Posterior vena cava (tissue), 2 donors: ENCODE measurements around the gene CD200R1L. TPM values are rescaled to one million over a fixed set of nuclear protein-coding genes. Genes with fewer than 3 reads are reported as not detected.

ENCODE experiments used
- DNase-seq: peaks from one replicate; pipeline ENCODE4 v3.0.0-alpha.2; 2020; ENCODE audit warnings: low spot score
- intact Hi-C, 2 donors: fragments of 100-400 bp; cut with DNase I; formaldehyde crosslinking; loops; one replicate each; pipeline versions ENCODE4 v1.14.1 to v1.14.2; 2022 to 2023
- total RNA-seq, 2 donors: library from RNA; stranded (reverse); fragmentation: NEBNext Ultra II Directional; extraction: Animal tissue kit (Norgen Biotek cat#: 25700); gene quantifications; one replicate each; pipeline ENCODE4 v1.2.1, GENCODE V29; 2021
- donor health status: DM: yes; HTN: yes; CAD: no.
- donor health status: DM: yes; HTN: yes; CAD: no.

Gene CD200R1L
- total RNA-seq, 2 donors from 2014 or later, result not detected

DNA sequence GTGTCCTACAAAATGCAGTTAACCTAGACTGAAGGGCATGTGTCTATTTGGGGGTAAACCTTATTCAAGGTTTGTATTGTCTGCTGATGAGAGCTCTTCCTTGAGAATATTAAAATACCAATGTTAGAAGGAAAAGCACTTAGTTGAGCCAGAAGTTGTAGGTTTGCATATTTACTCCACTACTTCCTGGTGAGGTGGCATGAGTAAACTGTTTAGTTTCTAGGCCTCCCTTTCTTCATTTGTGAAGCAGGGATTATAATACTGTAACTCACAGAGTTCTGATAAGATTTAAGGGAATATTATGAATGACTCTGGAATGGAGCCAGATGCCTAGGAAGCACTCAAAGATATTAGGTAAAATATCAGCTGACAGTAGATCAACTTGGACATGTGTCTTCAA is 46.7 kb downstream of the CD200R1L start:
- intact Hi-C loops, result no loop called here
- no peak for DNase-seq

DNA sequence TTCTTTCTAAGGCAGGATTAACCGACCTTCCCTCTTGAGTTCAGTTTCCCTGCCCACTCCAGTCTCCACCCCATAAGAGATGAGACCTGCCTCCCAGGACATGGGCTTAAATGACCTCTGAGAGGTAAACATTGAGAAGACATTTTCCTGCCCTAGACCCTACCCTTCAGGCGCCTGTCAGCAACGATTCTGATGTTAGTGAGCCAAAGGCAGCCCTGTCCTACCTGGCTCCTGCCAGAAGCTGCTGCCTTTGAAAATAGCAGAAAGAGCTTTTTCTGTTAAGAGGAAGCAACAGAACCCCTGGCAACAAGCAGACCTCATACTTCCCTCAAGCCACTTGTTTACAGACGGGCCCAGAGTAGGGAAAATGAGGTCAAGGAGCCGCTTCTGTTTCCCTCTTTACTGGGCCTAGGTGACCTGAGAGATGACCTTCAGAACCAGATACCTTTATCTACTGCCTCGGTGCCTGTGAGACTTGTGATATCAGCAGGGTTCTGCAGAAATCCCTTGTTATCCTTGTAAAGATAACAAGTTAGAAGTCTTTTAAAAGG is 52.0 kb downstream of the CD200R1L start:
- intact Hi-C loops, result no loop called here
- DNase-seq, result no peak

DNA sequence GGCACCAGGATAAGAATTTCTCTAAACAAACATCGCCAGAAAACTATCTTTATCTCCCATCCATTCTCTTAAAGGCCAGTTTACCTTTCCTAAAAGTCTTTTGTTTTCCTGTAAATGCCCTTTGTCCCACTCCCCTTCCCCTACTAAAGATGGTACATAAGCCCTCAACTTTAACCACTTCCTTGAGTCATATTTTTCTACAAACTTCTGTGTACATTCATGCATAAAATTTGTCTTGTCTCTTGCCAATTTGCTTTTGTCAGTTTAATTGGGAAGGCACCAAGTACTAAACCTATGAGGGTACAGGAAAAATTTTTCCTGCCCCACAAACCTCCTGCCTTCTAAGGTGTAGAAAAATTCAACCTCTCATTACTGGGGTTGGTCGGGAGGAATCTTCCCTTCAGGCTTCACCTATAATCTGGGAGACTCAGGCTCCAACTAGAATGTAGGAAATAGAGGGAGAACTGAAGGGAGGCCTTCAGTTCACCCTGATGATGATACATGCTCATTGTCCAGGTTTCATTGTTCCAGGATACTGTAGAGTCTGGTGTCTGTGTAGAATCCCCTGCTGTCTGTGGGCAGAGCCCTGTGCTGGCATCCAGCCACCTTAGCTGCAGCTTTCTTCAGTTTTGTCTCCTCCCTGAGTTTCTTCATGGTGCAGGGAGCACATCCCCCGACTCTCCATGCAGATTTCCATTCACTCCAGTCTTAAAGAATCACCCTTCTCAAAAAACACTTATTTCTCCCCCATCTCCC is 53.2 kb downstream of the CD200R1L start:
- no peak for DNase-seq
- intact Hi-C loops, result no loop called here

DNA sequence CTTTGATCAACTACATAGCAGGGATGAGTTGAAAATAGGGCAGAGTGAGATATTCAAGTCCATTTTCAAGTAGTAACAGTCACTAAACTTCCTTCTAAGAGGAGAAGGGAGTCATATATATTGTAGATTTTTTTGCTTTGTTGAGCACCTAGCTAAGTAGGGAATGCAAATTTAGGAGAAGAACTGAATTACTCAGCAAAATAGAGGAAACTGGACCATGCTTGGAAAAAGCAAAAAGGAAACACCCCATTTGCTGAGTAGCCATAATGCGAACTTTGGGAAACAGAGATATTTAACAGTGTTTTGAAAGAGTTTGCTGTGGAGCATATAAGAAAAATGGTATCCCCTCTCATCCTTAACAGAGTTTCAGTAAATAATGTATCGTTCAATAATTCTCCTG is 54.9 kb downstream of the CD200R1L start:
- no peak for DNase-seq
- intact Hi-C loops, result no loop called here

DNA sequence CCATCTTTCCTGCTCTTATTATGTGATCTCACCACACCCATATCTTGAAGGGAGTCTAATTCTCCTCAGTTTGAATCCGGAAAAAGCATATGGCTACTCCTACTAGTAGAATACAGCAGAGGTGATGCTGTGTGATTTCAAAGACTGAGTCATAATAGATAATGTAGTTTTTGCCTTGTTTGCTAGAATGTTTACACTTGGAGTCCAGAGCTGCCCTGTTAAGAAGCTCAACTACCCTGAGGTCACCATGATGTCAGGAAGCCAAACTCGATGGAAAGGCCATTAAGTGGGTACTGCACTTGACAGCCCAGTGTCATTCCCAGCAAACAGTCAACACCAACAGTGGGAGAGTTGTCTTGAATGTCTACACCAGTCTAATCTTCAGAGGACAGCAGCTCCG is 56.9 kb downstream of the CD200R1L start:
- DNase-seq, result no peak
- intact Hi-C loops, result no loop called here

DNA sequence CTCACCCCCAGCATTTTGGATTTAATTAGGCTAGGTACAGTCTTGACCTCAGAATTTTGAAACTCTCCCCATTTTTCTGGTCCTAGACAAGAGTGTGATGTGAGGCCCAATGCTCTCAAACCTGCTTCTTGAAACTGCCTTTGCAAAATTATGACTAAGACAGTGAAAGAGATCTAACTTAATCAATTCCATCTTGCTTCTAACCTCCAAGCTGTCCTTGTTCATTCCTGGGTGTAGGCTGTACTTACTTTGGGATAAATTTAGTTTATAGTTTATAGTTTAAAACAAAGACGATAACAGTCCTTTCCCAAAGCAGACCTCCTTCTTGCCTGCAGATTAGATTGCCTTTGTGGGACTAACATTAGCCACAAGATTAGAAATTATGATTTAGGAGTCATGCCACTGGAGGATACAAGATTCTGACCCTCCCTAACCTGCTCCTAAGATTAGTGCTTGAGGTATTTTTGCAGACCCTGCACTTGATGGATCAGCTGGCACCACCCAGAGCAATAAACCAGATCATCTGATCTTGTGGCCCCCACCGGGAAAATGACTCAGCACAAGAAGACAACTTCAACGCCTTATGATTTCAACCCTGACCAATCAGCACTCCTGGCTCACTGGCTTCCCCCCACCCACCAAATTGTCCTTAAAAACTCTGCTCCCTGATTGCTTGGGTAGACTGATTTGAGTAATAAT is 59.6 kb downstream of the CD200R1L start:
- no peak for DNase-seq
- intact Hi-C loops, result no loop called here

DNA sequence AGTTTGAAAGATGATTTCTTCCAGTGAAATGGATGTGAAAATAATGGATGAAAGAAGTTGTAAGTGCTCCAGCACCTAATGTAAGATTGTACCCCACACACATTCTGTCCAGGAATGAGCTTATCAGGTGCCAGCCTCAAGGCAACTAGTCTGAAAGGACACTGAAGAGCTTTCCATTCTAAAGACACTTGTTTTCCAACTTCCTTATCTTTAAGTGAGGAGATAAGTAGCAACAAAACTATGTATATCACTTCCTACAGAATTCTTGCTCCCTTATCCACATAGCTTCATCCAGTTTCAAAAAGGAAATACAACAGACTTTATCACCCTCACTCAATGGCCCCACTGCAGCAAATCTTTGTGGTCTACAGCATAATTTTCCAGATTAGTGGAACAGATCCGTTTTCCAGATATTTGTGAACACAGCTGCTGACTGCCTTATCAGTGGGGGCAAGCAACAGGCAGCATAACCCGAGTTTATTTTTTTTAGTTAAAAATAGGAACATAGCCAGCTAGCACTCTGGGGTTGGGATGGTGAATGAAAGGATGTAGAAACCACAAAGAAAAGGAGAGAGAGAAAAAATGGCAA is 60.6 kb downstream of the CD200R1L start:
- intact Hi-C loops, result no loop called here
- DNase-seq, result no peak

DNA sequence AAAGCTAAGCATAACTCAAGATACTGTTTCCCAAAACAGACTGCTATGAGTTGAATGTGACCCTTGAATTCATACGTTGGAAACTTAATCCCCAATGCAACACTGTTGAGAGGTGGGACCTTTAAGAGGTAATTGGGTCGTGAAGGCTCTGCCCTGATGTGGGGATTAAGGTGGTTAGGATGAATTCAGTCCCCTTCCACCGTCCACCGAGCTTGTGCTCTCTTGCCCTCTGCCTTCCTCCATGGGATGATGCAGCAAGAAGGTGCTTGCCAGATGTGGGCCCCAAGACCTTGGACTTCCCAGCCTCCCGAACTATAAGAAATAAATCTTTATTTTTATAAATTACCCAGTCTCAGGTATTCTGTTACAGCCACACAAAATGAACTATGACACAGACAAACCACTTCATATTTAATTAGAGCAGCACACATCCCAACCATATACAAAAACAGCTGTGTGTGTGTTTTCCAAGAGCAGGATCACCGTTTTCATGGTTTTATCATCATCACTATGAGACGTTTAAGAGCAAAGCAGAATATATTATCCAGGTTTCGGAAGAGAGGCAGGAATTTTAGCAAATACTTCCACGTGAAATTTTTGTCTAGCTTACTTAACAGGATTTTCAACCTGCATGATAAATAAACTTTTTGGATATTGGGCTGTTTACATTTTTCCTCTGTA is 61.2 kb downstream of the CD200R1L start:
- intact Hi-C loops, result no loop called here
- no peak for DNase-seq

DNA sequence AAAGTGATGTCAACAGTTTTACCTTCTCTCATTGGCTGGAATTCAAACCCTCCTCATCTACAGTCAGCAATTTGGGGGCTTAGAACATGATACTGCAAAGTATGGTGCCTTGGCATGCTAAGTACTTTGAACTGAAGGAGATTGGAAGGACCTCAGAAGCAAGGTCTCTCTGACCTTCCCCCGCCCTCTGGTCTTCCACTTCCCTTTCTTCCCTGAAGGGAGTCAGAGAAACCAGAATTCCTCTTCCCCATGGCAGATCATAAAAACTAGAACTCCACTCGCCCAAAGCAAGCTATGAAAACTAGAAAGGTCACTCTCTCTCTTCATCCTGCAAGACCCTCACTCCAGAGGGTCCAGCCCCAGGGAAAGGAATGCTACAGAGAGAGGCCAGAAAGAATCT is 64.2 kb downstream of the CD200R1L start:
- intact Hi-C loops, result no loop called here
- no peak for DNase-seq

DNA sequence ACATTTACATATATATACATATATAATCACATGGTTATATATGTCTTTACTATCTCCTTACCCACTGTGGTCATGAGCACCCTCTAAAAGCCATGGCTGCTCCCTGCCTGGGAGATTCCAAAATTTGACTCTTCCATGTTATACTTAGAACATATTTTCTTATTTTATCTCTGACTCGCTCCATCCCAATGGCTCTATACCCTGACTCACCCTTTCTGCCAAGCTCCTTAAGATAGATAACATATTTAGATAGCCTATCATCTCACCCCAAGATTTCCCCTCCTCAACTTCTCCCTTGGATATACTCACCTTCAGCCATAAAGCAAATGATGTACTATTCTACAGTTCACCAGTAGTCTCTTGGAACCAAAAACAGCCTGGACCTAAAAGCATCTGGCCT is 65.1 kb downstream of the CD200R1L start:
- DNase-seq, result no peak
- intact Hi-C loops, result no loop called here

DNA sequence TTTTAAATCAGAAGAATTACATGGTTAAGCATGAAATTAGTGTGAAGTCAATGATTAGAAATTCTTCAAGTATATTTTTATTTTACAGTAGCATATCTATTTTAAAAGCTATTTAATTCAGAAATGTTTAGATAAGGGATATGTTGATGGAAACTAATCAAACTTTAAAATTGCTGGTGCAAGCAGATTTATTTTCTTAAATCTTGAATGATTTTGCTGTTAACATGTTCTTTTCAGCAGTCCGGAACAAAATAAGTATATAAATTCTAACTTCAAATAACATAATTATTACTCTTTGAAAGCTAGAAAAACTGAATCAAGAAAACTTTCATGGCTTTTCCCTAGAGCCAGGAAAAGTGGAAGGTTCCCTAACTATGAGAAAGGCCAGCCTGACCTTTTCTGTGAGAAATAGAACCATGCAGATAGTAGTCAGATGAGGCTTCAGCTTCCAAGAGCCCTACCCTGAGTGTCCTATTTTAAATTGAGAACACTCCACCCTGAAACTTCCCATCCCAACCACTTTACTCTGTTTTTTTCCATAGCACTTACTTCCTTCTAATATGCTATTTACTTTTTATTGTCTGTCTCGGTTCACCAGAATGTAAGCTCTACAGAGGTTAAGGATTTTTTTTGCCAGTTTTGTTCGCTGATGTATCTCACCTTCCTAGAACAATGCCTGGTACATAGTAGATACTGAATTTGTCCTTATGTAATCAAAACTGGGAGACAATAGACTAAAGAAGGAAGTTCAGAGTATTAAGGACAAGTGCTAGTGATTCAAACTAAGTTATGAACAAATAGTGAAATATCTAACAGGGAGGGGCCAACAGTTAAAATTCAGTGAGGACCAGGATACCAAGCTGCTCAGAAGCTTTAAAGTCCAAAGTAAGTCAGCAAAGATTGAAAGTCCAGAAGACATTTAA is 66.8 kb downstream of the CD200R1L start:
- DNase-seq, result no peak
- intact Hi-C loops, result no loop called here

DNA sequence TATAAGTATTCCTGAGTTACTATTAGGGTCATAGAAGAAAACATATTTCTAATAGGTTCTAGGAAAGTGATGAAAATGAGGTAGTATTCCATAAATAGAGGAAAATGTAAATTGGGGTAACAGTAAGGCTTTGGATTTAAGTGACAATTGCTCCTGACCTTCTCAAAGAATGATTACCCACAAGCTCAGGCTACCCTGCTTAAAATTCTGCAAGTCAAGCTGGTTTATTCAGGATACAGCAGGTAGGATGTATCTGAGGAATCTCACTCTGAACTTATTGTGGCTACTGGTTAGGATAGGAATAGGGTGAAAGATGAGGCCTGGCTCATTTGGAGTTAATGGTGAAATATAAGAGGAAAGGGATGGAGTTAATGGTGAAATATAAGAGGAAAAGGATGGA is 67.7 kb downstream of the CD200R1L start:
- no peak for DNase-seq
- intact Hi-C loops, result no loop called here

DNA sequence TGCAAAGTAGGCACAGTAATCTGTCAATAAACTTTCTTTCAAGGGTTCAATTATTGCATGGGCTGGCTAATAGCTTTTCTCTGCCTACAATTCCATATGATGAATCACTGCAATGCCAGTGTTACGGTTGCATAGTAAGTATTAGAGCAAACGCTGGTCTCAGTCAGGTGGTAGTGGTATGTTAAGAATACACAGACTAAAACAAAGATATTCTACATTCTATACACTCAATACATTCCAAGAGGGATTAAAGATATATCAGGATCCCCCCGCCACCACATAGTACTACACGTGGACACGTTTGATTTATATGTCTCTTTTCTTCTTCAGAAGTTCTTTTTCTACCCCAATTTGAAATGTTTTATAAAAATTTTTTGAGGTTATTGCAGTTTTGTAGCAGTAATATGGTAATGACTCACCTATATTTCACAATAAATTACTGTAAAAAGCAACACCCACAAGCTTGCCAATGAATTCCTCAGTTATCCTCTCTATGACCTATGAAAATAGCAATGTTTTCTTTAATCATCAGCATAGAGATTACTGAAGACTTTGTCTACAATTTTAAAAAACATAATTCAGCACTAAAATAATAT is 68.2 kb downstream of the CD200R1L start:
- DNase-seq, result no peak
- intact Hi-C loops, result no loop called here

DNA sequence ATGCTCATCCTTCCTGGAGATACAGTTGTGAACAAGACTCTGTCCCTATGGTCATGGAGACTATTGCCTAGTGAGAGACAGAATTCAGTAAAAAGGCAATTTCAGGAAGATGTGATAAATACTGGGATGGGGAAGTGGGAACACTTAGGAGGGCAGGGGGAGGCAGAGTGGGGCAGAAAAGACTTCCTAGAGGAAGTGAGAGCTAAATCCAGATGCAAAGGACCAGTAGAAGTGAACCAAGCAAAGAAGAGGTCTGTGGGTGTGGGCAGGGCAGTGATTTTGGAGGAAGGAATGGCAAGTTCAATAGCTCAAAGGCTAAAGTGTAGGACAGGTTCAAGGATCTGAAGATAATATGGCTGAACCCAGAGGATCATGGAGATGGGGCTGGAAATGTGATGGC is 68.9 kb downstream of the CD200R1L start:
- DNase-seq, result no peak
- intact Hi-C loops, result no loop called here

DNA sequence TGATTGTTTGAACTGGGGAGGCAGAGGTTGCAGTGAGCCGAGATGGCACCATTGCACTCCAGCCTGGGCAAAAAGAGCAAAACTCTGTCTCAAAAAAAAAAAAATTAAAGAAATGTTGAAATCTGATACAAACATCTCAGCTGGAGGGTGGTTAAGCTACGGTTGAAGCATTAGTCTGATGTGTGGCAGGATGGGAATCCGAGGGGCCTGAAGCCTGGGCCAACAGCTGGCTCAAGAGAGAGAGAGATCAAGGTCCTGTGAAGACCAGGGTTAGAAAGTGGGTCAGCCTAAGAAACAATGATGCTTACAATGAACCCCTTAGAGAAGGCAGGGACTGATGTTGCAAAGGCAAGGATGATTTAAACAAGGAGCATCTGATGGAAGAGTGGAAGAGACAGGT is 69.8 kb downstream of the CD200R1L start:
- intact Hi-C loops, result no loop called here
- no peak for DNase-seq

DNA sequence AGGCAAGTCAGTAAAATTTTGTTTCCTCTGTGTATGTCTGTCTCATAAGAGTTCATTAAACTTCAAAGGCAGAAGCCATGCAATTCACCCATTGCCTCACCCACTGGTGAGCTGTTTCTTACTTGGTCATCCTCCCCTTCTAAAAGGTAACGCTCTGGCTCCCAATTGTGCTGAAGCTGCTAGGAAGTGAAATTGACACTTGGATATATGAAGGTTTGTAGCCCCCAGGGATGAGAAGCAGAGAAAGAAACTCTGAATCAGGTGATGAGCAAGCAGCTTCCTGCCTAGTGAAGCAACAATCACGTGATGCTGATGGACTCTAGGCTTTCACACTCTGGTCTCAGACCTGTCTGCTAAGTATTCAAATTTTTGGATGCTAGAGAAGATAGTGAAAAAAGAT is 70.7 kb downstream of the CD200R1L start:
- intact Hi-C loops, result no loop called here
- DNase-seq, result no peak

DNA sequence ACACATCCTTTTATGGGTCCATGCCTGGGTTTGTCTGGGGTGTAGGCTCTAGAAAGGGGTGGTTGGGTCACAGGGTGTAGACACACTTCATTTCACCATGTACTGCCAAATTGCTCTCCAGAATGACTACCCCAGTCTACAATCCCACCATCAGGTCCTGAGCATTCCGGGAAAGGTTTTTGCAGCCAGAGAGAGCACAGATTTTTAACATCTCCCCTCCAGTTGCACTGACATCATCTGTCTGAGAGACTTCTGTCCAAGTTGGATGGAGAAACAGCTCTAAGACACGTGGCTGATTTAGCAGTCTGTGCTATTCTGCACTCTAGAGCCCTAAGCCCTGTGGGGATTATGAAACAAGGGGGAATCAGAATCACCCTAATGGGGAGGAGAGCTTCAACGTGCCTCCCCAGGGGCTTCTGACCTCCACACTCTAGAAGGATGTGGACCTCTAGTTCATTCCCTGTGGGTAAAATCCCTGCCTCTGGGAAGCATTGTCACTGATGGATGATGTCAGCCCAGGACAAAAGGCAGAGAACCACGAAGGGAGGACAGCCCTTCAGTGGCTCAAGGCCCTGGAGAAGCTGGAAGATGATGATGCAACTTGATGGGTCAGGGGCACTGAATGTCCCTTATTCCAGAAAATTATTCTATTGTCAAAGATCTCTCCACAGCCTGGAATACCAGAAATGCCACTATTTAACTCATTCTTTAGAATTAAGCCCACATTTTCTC is 71.5 kb downstream of the CD200R1L start:
- no peak for DNase-seq
- intact Hi-C loops, result no loop called here
